ENCODE measurements around the gene PCNX1. TPM values are rescaled to one million over a fixed set of nuclear protein-coding genes. Genes with fewer than 3 reads are reported as not detected.
"Not testable (repeated sequence)": the region's sequence is repeated elsewhere in the genome, so short reads cannot be mapped to it uniquely, and the experiment has no call there.

PCNX1 gene
- total RNA-seq, 1 experiment from 2014 or later, result 24.9 TPM

DNA sequence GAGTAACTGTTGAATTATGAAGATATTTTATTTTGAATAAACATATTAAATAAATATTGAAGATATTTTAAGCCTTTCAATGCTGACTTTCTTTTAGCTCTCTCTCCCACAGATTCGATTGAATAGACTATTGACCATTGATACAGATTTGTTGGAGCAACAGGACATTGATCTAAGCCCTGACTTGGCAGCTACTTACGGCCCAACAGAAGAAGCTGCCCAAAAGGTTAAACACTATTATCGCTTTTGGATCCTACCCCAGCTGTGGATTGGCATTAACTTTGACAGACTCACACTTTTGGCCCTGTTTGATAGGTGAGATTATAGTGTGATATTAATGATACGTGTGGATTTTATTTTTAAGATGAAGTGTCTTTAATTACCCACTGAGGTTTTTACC lies 105.6 kb downstream of the PCNX1 start:
- no peak for DNase-seq (ENCODE audit: low read depth)

DNA sequence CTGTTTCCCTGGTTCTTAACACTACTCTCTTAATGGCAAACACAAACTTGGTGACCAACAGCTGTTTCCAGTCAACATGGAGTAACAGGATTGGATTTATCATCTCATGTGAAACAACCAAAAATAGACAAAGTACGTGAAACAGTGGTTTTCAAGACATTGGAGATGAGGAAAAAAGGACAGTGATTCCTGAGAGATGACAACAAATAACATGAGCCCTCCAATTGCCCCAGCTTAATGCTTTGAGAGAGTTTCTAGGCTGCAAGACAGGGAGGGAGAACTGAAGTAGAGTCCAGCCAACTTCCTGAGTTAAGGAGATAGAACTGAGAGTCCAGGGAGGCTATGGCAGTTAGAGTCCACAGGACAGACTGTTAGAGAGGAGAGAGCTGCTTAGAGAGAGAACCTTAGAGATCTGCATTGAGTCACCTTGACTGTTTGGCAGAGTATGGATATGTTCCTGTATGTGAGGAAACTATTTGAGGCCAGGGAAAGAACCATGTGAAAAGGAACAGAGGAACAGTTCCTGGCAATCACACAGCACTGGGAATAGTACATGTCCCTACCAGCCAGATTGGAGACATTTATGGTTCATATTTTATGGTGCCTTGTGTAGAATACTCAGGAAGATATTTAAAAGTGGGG lies 106.4 kb downstream of the PCNX1 start:
- DNase-seq (ENCODE audit: low read depth), result peak; percentile 44

DNA sequence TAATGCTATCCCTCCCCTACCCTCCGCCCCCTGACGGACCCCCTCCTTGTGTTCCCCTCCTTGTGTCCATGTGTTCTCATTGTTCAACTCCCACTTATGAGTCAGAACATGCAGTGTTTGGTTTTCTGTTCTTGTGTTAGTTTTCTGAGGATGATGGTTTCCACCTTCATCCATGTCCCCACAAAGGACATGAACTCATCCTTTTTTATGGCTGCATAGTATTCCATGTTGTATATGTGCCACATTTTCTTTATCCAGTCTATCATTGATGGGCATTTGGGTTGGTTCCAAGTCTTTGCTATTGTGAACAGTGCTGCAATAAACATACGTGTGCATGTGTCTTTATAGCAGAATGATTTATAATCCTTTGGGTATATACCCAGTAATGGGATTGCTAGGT lies 112.7 kb downstream of the PCNX1 start:
- DNase-seq (ENCODE audit: low read depth), result not testable (repeated sequence)

DNA sequence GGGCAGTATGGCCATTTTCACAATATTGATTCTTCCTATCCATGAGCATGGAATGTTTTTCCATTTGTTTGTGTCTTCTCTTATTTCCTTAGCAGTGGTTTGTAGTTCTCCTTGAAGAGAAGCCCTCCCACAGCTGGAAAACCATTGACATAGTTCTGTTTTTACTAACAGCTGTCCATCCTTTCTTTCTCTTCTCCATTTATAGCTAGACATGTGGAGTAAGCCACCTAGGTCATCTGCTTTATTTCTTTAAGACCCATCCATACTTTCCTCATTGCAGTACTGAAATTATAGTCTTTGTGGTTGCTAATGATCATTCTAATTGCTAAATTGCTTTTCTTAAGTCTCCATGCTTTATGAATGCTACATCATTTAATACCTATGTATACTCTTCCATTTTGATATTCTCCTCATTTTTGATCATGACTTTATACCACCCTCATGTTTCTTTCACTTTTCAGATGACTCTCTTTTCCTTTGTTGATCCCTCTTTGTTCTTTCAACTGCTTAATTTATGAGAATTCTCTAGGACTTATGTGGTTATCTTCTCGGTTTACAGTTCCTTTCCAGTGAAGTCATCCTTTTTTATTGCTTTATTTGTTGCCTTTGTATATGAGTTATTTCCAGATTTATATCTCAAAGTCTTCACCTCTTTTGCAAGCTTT lies 114.2 kb downstream of the PCNX1 start:
- DNase-seq (ENCODE audit: low read depth), result peak; percentile 83

DNA sequence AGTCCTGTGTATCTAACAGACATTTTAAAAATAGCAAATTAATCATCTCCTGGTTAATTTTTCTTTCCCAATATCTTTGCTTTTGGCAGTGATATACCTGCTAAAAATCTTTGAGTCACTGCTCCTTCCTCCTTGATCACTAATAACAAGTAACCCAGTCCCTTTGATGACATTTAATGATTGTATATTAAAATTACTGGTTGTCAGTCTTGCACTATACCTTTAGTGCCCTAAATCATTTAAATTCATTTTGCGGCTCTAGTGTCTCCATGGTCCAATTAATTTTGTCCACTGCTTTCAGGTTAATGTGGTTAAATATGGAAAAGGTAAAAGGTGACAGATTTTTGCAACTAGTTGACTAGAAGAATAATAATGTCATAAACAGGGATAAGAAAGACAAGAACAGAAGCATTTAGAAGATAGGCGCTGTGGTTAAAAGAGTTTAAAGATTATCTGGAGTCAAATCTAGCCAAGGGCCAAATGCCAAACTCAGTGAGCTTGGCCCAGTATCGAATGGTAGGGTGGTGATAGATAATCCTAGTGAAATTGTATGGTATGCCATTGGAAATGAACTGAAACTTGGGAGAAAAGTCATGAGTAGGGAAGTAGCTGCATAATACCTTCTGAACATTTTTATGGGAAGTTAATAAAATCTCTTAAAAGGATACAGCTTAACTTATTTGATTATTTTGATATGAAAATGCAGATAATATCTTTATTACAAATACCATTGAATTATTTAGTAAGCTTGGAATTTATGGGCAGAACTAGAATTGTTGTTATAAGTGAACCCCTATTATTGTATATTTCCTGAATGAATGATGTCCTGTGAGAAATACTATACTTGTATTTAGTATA lies 115.0 kb downstream of the PCNX1 start:
- no peak for DNase-seq (ENCODE audit: low read depth)

DNA sequence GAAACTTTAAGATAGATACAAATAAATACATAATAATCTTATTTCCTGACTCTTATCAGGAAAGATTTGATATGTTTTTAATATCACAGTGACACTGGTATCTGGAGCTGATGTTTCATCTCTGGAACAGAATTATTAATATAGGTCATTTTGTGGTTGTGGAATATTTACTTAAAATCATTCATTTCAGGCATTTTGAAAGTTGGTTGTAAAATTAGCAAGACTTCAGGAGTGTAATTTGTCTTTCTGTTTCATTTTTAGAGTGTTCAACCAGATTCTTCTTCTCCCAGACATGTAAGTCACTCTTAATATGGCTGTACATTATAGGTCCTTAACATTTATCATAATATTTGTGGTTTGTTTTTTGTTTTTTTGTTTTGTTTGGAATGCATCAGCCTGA lies 115.7 kb downstream of the PCNX1 start:
- DNase-seq (ENCODE audit: low read depth), result no peak

DNA sequence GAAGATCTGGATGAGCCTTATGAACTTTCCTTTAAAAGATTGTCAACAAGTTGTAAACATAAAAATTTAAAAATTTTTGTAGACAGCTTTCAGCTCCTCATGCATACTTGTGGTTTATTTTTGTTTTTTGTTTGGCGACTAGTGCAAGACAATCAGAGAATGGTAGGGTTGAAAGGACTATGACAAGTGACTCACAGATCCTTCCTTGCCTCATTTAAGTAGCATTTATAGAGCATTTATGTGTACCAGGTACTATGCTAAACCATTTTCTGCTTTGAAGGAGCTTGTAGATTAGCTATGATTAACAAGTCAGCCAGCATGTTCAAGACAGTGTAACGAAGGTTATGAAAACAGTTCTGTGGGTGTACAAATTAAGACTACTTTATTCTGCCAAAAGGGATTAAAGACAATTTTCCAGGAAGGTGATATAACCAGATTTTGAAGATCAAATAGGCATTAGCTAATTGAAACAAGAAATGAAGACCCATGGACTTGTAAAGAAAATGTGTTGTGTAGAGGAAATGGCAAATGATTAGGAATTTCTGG lies 122.0 kb downstream of the PCNX1 start:
- DNase-seq (ENCODE audit: low read depth), result peak; percentile 10

DNA sequence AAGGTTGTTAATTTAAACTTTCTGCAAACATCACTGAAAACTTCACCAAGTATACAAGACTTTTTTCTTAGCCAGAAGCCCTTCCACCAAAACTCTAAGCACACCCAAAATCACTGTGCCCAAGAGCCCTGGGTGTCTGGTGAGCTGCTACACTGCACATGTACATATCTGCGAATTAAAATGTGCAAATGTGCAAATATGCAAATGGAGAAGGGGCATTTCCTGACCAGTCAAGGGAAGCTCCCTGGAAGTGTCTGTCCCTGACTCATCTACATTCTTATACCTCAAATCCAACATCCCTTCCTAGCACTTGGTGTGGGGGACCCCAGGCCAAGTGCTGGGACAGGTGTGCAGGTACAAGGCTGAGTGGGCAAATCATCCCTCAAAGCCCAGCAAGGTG lies 123.7 kb downstream of the PCNX1 start:
- DNase-seq (ENCODE audit: low read depth), result no peak

DNA sequence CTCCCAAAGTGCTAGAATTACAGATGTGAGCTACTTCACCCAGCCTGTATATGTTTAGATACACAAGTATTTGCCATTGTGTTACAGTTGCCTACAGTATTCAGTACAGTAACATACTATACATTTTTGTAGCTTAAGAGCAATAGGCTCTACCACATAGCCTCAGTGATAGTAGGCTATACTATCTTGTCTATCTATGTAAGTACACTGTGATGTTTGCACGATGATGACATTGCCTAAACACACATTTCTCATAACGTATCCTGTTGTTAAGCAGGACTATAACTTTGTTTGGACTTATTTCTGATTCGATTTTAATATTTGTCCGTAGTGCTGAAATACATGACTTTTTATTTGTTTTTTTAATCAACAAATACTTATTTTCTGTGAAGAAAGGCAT lies 129.2 kb downstream of the PCNX1 start:
- DNase-seq (ENCODE audit: low read depth), result no peak

DNA sequence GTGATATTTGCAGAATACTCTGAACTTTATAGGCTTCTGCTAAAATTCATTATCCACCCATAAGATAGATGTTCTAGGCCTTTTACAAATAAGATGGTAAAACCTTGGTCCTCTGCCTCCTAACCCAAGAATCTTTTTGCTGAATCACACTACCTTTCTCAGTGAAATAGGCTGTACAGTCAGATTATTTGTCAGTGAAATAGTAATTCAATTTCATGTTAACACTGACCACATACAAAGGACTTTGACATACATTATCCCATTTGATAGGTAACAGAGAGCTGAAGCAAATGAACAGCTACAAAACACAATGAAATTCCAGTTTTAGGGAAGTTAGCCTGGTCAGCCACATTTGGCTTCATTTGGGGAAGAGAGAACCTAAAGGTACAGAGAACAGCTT lies 141.1 kb downstream of the PCNX1 start:
- no peak for DNase-seq (ENCODE audit: low read depth)

DNA sequence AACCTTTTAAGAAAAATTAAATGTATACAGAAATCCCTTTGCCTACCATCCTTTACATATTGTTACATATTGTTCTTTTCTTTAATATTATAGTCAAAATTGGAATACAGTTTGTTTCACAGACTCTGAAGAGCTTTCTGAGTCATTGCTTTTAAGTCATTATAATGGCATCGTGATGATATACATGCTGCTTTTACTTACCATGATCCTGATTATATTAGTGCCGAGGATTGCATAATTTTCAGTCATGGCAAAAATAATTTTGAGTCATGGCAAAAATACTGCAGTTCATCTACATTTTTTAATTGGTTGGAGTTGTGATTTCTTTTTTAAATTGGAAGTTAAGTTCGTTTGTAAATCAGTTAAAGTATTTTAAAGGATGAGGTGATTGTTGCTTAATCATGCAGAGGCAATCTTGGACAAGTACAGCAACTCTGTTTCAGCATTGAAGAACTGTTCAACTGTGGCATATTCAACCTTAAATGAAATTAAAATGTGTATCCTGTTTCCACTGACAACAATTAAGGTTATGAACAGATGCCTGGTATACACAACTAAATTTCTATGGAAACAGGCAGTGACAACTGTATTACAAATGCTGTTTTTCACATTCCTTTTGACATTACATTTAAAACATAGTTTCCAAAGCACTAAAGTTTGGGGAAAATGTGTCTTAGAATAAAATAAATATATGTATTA lies 142.3 kb downstream of the PCNX1 start:
- peak; percentile 49 for DNase-seq (ENCODE audit: low read depth)

DNA sequence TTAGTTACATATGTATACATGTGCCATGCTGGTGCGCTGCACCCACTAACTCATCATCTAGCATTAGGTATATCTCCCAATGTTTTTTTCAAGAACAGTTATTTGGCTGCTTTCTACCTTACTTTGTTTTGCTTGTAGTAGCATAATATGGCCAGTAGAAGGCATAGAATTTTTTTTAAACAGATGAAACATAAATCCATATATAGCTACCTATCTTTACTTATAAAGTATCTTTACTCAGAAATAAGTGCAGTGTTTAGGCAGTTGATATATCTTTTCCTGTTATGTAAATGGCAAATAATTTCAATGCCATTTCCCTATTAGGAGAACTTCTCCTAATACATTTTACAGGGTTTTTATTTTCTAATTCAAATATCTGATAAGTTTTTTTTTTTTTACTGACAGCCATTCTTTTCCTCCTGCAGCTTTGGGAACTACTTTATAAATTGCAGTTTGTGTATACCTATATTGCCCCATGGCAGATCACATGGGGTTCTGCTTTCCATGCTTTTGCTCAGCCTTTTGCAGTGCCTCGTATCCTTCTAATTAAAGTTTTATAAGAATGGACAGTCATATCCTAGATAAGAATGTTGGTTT lies 143.1 kb downstream of the PCNX1 start:
- peak; percentile 27 for DNase-seq (ENCODE audit: low read depth)

DNA sequence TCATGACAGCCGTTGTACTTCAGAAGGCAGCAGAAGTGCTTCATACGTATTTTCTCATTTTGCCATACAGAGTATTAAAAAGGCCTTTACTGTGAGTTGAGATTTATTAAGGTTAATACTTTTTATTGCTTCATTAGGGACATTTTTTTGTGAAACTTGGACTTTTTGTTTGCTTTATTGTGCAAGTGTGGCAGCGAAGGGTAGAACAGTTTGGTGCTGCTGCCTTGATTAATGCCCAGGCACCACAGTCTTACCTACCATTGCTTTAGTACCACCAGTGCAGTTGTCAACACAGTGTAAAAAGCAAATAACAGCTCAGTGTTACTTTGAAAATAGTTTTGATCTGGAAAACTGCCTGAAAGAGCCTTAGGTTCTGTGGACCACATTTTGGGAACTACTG lies 147.4 kb downstream of the PCNX1 start:
- DNase-seq (ENCODE audit: low read depth), result no peak

DNA sequence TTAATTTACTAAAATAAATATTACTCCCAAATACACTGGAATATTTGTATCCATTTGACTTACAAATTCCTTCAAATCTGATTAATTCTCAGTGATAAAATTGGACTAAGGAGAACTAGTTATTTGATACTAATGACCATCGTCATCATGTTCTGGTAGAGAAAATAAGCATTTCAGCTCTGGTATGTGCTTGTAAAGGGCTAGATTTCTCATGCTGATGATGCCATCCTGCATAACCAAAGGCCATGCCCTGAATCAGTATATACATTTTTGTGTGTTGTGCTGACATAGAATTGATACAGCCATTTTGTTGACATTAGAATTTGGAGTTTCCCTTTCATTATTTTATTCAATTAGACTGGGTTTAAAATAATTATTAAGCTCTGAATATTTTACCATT lies 148.9 kb downstream of the PCNX1 start:
- no peak for DNase-seq (ENCODE audit: low read depth)

DNA sequence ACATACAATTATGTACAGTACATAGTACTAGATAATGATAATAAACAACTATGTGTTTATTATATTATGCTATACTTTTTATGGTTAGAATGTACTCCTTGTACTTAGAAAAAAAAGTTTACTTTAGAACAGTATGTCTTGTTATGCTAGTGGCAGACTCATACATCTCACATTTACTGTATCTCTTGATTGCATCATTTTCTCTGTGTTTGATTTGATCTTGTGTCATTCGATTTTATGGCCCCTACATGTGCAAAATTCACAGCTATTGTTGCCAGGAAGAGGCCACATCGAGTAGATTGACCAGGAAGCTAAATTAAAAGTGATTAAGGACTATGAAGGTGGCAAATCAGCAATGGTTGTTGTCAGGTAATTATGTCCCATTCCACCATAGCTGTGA lies 153.0 kb downstream of the PCNX1 start:
- DNase-seq (ENCODE audit: low read depth), result no peak

DNA sequence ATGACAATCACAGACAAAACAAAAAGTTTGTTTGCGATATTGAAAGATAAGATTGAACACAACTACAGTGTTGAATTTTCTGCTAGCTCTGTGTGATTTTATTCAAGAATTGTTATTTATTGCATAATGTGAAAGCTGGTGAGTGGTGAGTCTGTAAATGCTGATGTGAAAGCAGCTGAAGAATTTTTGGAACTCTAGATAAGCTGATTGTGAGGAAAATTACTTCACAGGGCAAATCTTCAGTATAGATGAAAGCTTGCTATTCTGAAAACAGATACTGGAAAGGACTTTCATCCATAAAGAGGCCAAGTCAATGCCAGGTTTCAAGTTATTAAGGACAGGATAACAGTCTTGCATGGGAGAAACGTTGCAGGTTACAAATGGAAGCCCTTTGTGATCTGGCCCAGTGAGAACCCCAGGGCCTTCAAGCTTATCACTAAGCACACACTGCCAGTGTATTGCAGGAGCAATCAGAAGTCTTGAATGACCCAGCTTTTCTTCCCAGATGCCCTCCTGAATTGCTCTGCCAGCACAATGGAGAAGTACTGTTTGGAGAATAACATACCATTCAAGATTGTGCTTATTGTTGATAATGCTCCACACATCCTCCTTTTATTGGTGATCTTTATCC lies 153.7 kb downstream of the PCNX1 start:
- DNase-seq (ENCODE audit: low read depth), result no peak

DNA sequence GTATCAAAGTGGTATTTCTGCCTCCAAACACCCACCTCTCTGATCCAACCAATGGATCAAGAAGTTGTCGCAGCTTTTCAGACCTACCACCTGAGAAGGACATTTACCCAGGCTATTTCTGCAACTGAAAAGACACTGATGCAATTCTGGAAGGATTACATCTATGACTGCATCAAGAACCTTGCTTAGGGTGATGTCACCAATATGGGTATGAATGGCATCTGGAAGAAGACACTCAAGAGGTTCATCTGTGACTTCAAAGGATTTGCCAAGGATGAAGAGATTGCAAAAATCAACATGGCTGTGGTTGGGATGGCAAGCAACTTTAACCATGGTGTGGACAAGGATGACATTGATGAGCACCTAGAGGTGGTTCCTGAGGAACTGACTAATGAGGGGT lies 154.2 kb downstream of the PCNX1 start:
- no peak for DNase-seq (ENCODE audit: low read depth)

DNA sequence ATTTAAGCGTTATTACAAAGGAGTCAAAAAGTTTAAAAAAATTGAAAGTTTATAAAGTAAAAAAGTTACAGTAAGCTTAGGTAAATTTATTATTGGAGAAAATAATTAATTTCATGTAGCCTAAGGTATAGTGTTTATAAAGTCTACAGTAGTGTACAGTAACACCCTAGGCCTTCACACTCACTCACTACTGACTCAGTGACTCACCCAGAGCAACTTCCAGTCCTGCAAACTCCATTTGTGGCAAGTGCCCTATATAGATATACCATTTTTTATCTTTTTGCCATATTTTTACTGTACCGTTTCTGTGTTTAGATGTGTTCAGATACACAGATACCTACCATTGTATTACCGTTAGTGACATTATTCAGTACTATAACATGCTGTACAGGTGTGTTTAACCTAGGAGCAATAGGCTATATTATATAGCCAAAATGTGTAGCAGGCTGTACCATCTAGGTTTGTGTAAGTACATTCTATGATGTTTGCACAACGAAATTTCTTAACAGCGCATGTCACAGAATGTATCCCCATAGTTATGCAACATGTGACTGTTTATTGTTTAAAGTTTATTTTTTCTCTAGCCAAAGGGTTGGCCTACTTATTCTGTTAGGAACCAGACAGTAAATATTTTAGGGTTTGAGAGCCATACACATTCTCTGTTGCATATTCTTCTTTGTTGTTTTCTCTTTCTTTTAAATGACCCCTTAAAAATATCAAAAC lies 155.5 kb downstream of the PCNX1 start:
- DNase-seq (ENCODE audit: low read depth), result no peak

DNA sequence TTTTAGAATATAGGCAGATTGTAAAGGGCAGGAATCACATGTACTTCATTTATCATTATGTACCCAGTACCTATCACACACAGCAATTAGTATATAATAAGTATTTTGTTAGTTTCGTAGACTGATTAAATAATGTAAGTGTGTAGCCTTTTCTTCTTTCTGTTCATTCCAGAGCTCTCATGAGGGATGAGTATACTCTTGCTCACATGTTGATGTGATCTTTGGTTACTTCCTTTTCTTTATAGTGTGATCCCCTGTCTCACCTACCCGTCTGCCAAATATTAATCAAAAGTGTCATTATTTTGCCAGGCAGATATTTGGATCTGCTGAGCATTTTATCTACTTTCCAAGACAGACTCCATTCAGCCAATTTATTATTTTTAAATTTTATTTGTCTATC lies 156.1 kb downstream of the PCNX1 start:
- peak; percentile 23 for DNase-seq (ENCODE audit: low read depth)

DNA sequence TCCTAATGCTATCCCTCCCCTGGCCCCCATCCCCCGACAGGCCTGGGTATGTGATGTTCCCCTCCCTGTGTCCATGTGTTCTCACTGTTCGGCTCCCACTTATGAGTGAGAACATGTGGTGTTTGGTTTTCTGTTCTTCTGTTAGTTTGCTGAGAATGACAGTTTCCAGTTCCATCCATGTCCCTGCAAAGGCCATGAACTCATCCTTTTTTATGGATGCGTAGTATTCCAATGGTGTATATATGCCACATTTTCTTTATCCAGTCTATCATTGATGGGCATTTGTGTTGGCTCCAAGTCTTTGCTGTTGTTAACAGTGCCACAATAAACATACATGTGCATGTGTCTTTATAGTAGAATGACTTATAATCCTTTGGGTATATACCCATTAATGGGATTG lies 157.5 kb downstream of the PCNX1 start:
- not testable (repeated sequence) for DNase-seq (ENCODE audit: low read depth)
